Upper lobe of right lung (tissue), 1 donor: ENCODE results near the gene ZWILCH. TPM values are rescaled to one million over a fixed set of nuclear protein-coding genes. Genes with fewer than 3 reads are reported as not detected.

Experiments
- ATAC-seq: fragments of 200-7000 bp; cut with Tn5 transposase; one replicate; pipeline ENCODE4 v1.9.1; 2020; ENCODE audit warnings: mild to moderate bottlenecking, moderate library complexity
- DNase-seq: peaks from one replicate; pipeline ENCODE4 v3.0.0-alpha.2; 2020
- H3K27ac ChIP-seq: fragments of 200-600 bp; one replicate; pipeline ENCODE4 v1.8.0; 2022
- H3K27me3 ChIP-seq: fragments of 200-600 bp; one replicate; pipeline ENCODE4 v1.8.0; 2022; ENCODE audit warnings: mild to moderate bottlenecking
- H3K36me3 ChIP-seq: fragments of 200-600 bp; one replicate; pipeline ENCODE4 v1.8.0; 2022
- H3K4me1 ChIP-seq: fragments of 200-600 bp; one replicate; pipeline ENCODE4 v1.8.0; 2022
- H3K4me3 ChIP-seq: fragments of 200-600 bp; one replicate; pipeline ENCODE4 v1.8.0; 2022; ENCODE audit warnings: mild to moderate bottlenecking
- H3K9me3 ChIP-seq: fragments of 200-600 bp; one replicate; pipeline ENCODE4 v1.8.0; 2022
- intact Hi-C: fragments of 100-400 bp; cut with DNase I; formaldehyde crosslinking; loops from one replicate; pipeline ENCODE4 v1.11.0; 2022
- total RNA-seq: library from RNA; stranded (reverse); fragmentation: NEBNext Ultra II Directional; extraction: Animal tissue kit (Norgen Biotek cat#: 25700); gene quantifications from one replicate; pipeline ENCODE4 v1.2.1, GENCODE V29; 2021
- TF ChIP-seq, protein P1 (sequence below): fragments of 200-600 bp; IDR thresholded peaks from one replicate; pipeline ENCODE4 v1.8.0; 2022; ENCODE audit warnings: antibody characterized with exemption
- donor health status: DM: no; HTN: yes; CAD: no; lungs with severe emphysema.

The ZWILCH gene
- total RNA-seq, 1 donor from 2014 or later, result 4.6 TPM

DNA sequence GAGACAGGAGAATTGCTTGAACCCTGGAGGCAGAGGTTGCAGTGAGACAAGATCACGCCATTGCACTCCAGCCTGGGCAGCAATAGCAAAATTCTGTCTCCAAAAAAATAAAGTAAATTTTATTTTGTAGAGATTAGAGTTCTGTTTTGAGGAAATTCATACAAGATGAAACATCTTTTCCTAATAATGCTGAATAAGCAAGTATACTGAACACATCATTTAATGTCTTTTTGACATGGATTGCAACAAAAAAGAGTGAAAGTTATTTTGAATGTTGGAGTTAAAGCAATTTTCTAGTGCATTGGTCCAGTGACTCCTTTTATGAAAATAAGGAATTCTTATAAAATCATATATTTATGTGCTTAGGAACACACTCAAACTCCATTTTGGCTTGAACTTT lies 40.1 kb downstream of the ZWILCH start:
- Histone ChIP-seq H3K9me3 (no peaks in the 10 kb centered on the region), H3K4me1 (no peaks in the 10 kb centered on the region), H3K27ac (no peak overlapping the region), H3K27me3 (no peaks in the 10 kb centered on the region), H3K4me3 (no peak overlapping the region), H3K36me3 (peaks cover 7% of the 10 kb centered on the region)
- intact Hi-C loops, result no loop called here
- TF ChIP-seq, protein P1, sequence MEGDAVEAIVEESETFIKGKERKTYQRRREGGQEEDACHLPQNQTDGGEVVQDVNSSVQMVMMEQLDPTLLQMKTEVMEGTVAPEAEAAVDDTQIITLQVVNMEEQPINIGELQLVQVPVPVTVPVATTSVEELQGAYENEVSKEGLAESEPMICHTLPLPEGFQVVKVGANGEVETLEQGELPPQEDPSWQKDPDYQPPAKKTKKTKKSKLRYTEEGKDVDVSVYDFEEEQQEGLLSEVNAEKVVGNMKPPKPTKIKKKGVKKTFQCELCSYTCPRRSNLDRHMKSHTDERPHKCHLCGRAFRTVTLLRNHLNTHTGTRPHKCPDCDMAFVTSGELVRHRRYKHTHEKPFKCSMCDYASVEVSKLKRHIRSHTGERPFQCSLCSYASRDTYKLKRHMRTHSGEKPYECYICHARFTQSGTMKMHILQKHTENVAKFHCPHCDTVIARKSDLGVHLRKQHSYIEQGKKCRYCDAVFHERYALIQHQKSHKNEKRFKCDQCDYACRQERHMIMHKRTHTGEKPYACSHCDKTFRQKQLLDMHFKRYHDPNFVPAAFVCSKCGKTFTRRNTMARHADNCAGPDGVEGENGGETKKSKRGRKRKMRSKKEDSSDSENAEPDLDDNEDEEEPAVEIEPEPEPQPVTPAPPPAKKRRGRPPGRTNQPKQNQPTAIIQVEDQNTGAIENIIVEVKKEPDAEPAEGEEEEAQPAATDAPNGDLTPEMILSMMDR, result no peak
- no peak for DNase-seq
- no peak for ATAC-seq

DNA sequence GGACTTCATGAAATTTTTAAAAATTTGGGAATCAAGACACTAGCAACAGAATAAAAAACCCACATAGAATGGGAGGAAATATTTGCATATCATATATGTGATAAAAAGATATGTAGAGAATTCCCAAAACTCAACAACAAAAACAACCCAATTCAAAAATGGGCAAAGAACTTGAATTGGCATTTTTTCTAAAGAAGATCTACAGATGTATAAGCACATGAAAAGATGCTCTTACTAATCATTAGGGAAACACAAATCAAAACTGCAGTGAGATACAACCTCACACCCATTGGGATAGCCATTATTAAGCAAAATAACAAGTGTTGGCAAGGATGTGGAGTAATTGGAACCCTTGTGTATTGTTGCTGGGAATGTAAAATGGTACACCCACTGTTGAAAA lies 50.6 kb downstream of the ZWILCH start:
- Histone ChIP-seq H3K27ac (no peak overlapping the region), H3K9me3 (no peaks in the 10 kb centered on the region), H3K4me3 (no peak overlapping the region), H3K36me3 (no peaks in the 10 kb centered on the region), H3K27me3 (no peaks in the 10 kb centered on the region), H3K4me1 (no peaks in the 10 kb centered on the region)
- TF ChIP-seq, protein P1, result no peak
- DNase-seq (no peak), ATAC-seq (no peak)
- intact Hi-C loops, result no loop called here

DNA sequence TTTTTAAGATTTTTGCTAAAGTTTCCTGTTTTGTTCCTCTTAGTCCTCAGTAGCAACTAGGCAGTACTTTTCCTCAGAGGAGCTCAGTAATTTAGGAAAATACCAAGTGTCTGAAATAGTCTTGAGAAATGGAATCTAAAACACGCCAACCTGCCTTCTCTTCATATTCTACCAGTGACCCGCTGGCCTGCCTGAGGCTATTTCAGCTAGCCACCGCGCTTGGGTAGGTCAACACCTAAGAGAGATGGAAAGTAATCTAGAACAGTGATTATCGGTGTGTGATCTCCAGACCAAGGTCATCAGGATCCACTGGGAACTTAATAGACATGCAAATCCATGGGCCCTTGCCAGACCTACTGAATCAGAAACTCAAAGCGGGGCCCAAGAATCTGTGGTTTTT lies 53.1 kb downstream of the ZWILCH start:
- TF ChIP-seq, protein P1, result no peak
- DNase-seq (no peak), ATAC-seq (no peak)
- intact Hi-C loops, result no loop called here
- Histone ChIP-seq H3K4me1 (no peaks in the 10 kb centered on the region), H3K9me3 (no peaks in the 10 kb centered on the region), H3K4me3 (no peak overlapping the region), H3K27me3 (no peaks in the 10 kb centered on the region), H3K27ac (no peak overlapping the region), H3K36me3 (no peaks in the 10 kb centered on the region)

DNA sequence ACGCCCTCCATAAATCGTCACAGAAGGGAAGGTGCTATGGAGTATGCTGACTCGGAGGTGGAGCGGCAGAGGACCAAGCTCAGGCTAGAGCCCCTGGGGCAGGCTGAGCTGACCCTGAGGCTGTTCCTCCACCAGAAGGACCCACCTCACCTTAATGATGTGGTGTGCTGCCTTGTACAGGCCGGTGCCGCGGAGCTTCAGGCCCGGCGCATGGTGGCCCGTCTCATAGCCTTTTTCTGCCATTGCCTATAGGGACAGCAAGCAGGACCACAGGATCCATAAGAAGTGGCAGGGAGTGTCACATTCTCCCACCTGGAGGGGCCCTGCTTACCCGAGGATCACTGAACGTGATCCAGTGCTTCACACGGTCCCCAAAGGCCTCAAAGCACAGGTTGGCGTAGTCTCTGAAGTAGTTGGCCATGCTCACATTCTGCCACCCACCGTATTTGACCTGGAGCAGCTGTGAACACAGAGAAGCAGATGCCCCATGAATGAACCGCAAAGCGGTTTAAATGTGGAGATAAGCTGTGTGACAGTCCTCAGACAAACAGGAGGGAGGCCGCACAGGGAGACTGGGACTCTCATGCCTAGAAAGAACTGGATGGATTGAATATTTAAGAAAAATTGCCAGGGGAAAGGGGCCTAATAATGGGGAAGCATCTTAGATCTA lies 55.9 kb downstream of the ZWILCH start:
- ATAC-seq (no peak), DNase-seq (no peak)
- Histone ChIP-seq H3K4me1 (no peaks in the 10 kb centered on the region), H3K36me3 (no peaks in the 10 kb centered on the region), H3K27me3 (no peaks in the 10 kb centered on the region), H3K27ac (no peak overlapping the region), H3K9me3 (no peaks in the 10 kb centered on the region), H3K4me3 (no peak overlapping the region)
- TF ChIP-seq, protein P1, result no peak
- intact Hi-C loops, result no loop called here

DNA sequence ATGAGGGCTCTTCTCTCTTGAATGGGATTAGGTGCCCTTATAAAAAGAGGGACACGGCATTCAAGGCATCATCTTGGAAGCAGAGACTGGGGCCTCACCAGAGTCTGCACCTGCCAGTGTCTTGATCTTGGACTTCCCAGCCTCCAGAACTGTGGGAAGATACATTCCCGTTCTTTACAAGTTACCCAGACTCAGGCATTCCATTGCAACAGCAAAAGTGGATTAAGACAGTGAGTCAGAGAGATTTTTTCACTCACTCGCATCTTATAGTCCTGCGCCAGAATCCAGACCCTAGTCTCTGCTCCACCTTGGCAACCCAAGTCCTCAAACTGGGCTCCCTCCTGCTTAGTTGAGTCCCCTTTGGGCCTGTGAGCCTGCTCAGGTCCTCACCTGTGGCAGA lies 58.0 kb downstream of the ZWILCH start:
- Histone ChIP-seq H3K27ac (no peak overlapping the region), H3K27me3 (no peaks in the 10 kb centered on the region), H3K9me3 (no peaks in the 10 kb centered on the region), H3K36me3 (no peaks in the 10 kb centered on the region), H3K4me3 (no peak overlapping the region), H3K4me1 (no peaks in the 10 kb centered on the region)
- intact Hi-C loops, result no loop called here
- ATAC-seq, result no peak
- TF ChIP-seq, protein P1, result no peak
- DNase-seq, result no peak
